HG02981 (cell line): ENCODE data around the gene HCRT.
"Not testable (repeated sequence)": the region's sequence is repeated elsewhere in the genome, so short reads cannot be mapped to it uniquely, and the experiment has no call there.

Experiments used
- ATAC-seq: cut with Tn5 transposase; IDR thresholded peaks from one replicate; pipeline ENCODE4 v1.9.1; 2021; ENCODE audit warnings: mild to moderate bottlenecking, moderate library complexity; ENCODE audit not compliant: unreplicated experiment

The HCRT gene

GRCh38 chr17:42142371-42142896 lies 42.8 kb downstream of the HCRT start:
- no peak for ATAC-seq

- no peak for ATAC-seq
These were observed 43.9 kb downstream of the HCRT start for GRCh38 chr17:42141382-42141781.

GRCh38 chr17:42140690-42141089 lies 44.6 kb downstream of the HCRT start:
- not testable (repeated sequence) for ATAC-seq

DNA sequence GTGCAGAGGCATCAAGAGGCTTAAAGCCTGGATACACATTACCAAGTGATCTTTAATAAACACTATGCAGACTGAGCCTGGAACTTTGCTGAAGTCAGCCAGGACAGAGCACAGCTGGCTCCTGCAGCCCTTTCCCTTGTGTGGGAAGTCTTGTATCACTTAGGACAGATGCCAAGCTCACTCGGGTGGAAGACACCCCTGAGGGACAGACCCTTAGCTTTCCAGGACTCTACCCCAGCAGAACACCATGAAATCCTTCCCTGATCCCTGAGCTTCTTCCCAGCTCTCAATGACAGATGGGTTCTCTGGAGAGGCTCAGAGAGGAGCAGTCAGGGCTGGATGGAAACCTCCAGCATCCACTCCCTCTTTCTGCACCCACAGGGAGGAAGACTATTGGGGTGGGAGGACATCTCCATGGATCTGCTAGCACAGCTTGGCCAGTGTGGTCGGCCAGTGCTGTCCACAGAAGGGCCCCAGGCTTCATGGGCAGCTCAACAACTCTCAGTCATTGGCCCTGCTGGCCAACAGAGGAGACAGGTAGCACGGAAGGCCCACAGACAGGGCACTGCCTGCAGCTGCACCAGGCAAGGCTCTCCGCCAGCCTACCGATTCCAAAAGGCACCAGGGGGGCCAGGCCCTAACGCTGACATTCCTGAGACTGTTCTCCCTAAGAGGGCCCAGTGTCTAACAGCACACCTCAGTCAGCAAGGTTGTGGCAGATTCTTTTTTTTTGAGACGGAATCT lies 46.3 kb downstream of the HCRT start:
- no peak for ATAC-seq

DNA sequence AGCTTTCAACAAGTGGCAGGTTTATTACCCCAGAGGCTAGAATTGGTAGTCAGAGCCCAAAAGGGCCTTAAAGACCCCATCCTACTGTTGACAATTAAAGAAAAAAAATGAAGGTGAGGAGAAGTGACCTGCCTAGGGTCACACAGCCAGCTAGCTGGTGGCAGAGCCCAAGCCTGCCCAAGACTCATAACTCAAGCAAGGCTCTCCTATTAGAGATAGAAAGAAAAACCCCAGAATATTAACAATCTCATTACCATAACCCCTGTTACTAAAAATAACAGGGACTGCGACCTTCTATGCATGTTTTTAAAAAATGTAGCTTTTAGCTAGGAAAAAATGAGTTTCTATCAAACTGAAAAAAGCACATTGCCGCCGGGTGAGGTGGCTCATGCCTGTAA lies 48.6 kb downstream of the HCRT start:
- ATAC-seq: no peak

- ATAC-seq: no peak
These were observed 49.3 kb downstream of the HCRT start for GRCh38 chr17:42135664-42136653.

DNA sequence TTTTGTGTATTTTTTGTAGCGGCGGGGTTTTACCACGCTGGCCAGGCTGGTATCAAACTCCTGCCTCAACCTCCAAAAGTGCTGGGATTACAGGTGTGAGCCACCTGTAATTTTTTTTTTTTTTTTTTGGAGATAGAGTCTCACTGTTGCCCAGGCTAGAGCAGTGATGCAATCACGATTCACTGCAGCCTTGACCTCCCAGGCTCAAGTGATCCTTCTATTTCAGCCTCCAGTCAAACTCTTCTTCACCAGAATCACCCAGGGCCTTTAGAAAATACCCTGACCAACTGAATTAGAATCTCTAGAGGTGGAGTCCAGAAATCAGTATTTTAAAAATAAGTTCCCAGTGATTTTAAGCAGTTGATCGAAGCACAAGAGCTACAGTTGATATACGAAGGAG lies 50.1 kb downstream of the HCRT start:
- no peak for ATAC-seq
